ENCODE measurements around the gene SEC11A. TPM values are rescaled to one million over a fixed set of nuclear protein-coding genes. Genes with fewer than 3 reads are reported as not detected.
"Not testable (repeated sequence)": the region's sequence is repeated elsewhere in the genome, so short reads cannot be mapped to it uniquely, and the experiment has no call there.

Gene SEC11A
- total RNA-seq, 1 experiment from 2014 or later: 265 TPM

DNA sequence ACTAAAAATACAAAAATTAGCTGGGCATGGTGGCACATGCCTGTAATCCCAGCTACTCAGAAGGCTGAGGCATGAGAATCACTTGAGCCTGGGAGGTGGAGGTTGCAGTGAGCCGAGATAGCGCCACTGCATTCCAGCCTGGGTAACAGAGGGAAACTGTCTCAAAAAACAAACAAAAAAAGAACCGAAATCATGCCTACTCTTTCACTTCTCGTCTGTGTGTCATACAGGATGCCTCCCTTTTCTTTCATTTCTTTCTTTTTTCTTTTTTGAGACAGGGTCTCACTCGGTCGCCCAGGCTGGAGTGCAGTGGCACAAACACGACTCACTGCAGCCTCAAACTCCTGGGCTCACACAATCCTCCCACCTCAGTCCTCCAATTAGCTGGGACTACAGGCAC is 29.5 kb downstream of the SEC11A start:
- not testable (repeated sequence) for H3K4me3 ChIP-seq; H3K9me3 ChIP-seq (replicated peaks); H3K27ac ChIP-seq; DNase-seq (ENCODE audit: low read depth in 1 of 2, low spot score in 2 of 2); H3K27me3 ChIP-seq (replicated peaks)
- Histone ChIP-seq H3K36me3 (peaks cover 76% of the 10 kb centered on the region), H3K4me1 (replicated peaks) (peaks cover 12% of the 10 kb centered on the region)

DNA sequence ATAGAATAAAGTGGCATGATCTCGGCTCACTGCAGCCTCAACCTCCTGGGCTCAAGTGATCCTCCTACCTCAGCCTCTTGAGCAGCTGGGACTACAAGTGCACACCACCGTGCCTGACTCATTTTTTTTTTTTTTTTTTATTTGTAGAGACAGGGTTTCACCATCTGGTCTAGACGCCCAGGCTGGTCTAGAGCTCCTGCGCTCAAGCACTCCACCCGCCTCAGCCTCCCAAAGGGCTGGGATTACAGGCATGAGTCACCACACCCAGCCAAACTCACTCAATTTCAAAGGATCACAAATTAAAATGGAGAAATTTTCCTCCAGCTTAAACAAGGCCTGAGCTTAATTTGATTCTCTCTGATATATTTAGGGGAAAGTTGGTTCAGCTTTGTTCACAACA is 30.6 kb downstream of the SEC11A start:
- Histone ChIP-seq H3K36me3 (peaks cover 71% of the 10 kb centered on the region), H3K27me3 (replicated peaks) (no peaks in the 10 kb centered on the region), H3K9me3 (replicated peaks) (no peaks in the 10 kb centered on the region), H3K27ac (0 out of 2 replicates have a peak overlapping the region, but pooled peaks have one; percentile 38), H3K4me1 (replicated peaks) (peaks cover 12% of the 10 kb centered on the region), H3K4me3 (no peak overlapping the region)
- peak; percentile 48 to 76 for DNase-seq (ENCODE audit: low read depth in 1 of 2, low spot score in 2 of 2)

DNA sequence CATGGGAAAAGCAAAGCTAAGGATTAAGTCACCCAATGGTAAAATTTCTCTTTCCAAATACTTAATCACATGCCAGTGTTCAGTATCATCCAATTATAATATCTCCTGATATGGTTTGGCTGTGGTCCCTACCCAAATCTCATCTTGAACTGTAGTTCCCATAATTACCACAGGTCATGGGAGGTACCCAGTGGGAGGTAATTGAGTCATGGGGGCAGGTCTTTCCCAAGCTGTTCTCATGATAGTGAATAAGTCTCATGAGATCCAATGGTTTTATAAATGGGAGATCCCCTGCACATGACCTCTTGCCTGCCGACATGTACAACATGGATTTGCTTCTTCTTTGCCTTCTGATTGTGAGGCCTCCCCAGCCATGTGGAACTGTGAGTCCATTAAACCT is 31.8 kb downstream of the SEC11A start:
- Histone ChIP-seq H3K27me3 (replicated peaks) (no peaks in the 10 kb centered on the region), H3K27ac (no peak overlapping the region), H3K4me3 (no peak overlapping the region), H3K4me1 (replicated peaks) (peaks cover 12% of the 10 kb centered on the region), H3K36me3 (peaks cover 72% of the 10 kb centered on the region), H3K9me3 (replicated peaks) (no peaks in the 10 kb centered on the region)
- no peak for DNase-seq (ENCODE audit: low read depth in 1 of 2, low spot score in 2 of 2)

DNA sequence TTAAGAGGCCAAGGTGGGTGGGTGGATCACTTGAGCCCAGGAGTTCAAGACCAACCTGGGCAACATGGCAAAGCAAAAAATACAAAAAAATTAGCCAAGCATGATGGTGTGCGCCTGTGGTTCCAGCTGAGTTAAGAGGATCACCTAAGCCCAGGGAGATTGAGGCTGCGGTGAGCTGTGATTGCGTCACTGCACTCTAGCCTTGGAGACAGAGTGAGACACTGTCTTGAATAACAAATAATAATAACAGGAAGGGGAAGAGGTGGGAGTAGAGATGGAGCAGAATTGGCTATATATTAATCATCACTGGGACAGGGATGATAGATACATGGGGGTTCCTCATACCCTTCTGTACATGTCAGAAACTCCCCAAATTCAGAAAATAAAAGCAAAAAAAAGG is 34.1 kb downstream of the SEC11A start:
- Histone ChIP-seq H3K9me3 (replicated peaks) (no peaks in the 10 kb centered on the region), H3K4me3 (no peak overlapping the region), H3K27me3 (replicated peaks) (no peaks in the 10 kb centered on the region), H3K4me1 (replicated peaks) (peaks cover 12% of the 10 kb centered on the region), H3K36me3 (peaks cover 65% of the 10 kb centered on the region), H3K27ac (no peak overlapping the region)
- no peak for DNase-seq (ENCODE audit: low read depth in 1 of 2, low spot score in 2 of 2)

DNA sequence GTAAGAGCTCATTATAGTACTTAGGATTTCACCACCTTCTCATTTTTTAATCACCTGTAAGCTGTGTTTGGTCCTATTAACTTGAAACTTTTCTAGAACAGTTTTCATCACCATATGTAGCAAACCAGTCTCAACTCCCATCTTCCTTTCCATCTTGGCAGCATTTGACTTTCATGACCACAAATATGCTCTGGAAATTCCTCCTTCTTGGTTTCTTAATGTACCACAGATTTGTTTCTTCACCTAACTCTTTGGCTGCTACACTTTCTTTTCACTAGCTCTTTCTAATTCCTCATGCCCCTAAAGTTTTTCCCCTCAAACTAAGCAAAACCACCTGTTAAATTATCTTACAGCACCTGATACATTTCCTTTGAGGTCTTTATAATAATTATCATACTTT is 44.7 kb downstream of the SEC11A start:
- Histone ChIP-seq H3K9me3 (replicated peaks) (no peaks in the 10 kb centered on the region), H3K4me3 (no peak overlapping the region), H3K27ac (no peak overlapping the region), H3K27me3 (replicated peaks) (no peaks in the 10 kb centered on the region), H3K4me1 (replicated peaks) (0 out of 2 replicates have a peak, but pooled peaks cover 9% of the 10 kb centered on the region), H3K36me3 (peaks cover 64% of the 10 kb centered on the region)
- DNase-seq (ENCODE audit: low read depth in 1 of 2, low spot score in 2 of 2): no peak

DNA sequence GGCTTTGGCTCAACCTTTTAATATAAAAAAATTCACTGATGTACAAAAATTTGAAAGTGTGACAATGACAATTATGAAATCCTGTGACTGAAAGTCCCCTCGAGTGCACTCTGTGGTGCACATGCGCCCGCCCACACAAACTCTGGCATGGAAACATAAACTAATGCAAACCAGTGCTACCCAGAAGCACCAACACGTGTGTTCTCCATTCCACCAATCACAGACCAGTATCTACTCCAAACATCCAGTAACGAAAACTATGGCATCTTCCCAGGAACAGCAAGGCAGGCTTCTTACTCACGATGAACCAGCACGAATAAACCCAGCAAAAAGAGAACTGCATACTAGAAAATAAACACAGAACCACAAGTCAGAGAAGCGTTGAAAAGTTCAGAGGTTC is 46.2 kb downstream of the SEC11A start:
- Histone ChIP-seq H3K4me1 (replicated peaks) (0 out of 2 replicates have a peak, but pooled peaks cover 9% of the 10 kb centered on the region), H3K4me3 (no peak overlapping the region), H3K27me3 (replicated peaks) (no peaks in the 10 kb centered on the region), H3K9me3 (replicated peaks) (no peaks in the 10 kb centered on the region), H3K27ac (no peak overlapping the region), H3K36me3 (peaks cover 66% of the 10 kb centered on the region)
- DNase-seq (ENCODE audit: low read depth in 1 of 2, low spot score in 2 of 2): no peak

DNA sequence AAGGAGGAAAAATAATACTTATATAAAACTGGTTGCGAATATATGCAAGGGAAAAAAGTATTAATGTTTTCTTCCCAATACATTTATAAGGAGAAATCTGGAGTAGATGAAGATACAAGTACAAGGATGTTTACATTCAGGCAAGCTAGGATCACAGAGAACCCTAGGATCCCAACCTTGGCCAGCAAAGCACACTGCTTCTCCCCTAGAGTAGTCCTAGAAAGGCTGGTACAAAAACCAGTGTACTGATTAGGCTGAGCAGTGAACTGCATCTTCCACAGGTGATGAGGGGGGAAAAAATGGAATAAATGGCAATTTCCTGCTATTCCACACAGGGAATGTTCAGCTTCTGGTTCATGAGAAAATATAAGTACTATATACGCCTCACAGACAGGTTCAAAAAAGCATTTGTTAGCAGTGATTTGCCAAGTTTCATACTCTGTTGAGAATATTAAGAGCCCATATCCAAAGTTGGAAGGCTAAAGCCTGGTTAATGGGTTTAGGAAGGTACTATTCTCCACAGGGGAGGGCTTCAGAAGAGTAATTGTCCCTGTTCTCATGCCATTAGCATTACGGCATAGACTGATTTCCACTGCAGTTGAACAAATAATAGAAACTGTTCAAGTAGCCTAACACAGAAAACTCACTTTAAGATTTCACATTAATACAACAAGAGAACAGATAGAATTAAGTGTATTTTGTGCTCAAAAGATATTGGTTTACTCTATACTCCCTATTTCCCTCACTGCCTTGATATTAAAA is 47.5 kb downstream of the SEC11A start:
- Histone ChIP-seq H3K27me3 (replicated peaks) (no peaks in the 10 kb centered on the region), H3K27ac (no peak overlapping the region), H3K36me3 (peaks cover 69% of the 10 kb centered on the region), H3K4me3 (no peak overlapping the region), H3K9me3 (replicated peaks) (no peaks in the 10 kb centered on the region), H3K4me1 (replicated peaks) (0 out of 2 replicates have a peak, but pooled peaks cover 9% of the 10 kb centered on the region)
- DNase-seq (ENCODE audit: low read depth in 1 of 2, low spot score in 2 of 2): no peak

DNA sequence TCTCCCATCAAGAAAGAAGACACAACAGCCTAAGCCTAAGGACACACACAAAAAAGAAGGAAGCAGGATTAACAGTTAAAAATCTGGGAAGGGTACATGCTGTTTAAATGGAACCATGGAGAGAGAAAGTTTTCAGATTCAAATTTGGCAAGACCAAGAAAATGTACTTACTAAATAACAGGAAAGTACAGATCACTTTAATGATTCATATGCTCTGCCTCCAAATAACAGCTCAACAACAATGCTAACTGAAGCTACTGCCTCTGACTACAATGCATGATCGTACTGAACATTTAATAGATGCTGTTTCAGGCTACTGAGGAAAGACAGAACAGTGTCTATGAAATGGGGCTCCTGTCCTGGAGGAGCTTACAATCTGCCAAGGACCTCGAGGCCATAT is 49.6 kb downstream of the SEC11A start:
- DNase-seq (ENCODE audit: low read depth in 1 of 2, low spot score in 2 of 2): no peak

DNA sequence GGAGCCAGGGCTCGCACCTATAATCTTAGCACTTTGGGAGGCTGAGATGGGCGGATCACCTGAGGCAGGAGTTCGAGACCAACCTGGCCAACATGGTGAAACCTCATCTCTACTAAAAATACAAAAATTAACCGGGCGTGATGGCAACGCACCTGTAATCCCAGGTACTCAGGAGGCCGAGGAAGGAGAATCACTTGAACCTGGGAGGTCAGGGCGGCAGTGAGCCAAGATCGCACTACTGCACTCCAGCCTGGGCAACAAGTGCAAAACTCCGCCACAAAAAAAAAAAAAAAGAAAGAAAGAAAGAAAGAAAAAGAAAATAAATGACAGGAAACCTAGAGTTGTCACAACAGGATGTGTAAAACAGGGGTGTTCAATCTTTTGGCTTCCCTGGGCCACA is 54.9 kb downstream of the SEC11A start:
- Histone ChIP-seq H3K9me3 (replicated peaks) (no peaks in the 10 kb centered on the region), H3K4me1 (replicated peaks) (peaks cover 3% of the 10 kb centered on the region; the same call in 1 of the 2 replicates), H3K27me3 (replicated peaks) (no peaks in the 10 kb centered on the region), H3K27ac (no peak overlapping the region), H3K4me3 (no peak overlapping the region), H3K36me3 (peaks cover 24% of the 10 kb centered on the region)
- no peak for DNase-seq (ENCODE audit: low read depth in 1 of 2, low spot score in 2 of 2)

More for the DNA sequence above, 49.6 kb downstream of the SEC11A start:
- no peak overlapping the region for H3K4me3 ChIP-seq
- no peak overlapping the region for H3K27ac ChIP-seq
- no peaks in the 10 kb centered on the region for H3K9me3 ChIP-seq (replicated peaks)
- no peaks in the 10 kb centered on the region for H3K27me3 ChIP-seq (replicated peaks)
- peaks cover 64% of the 10 kb centered on the region for H3K36me3 ChIP-seq
- 0 out of 2 replicates have a peak, but pooled peaks cover 5% of the 10 kb centered on the region for H3K4me1 ChIP-seq (replicated peaks)

DNA sequence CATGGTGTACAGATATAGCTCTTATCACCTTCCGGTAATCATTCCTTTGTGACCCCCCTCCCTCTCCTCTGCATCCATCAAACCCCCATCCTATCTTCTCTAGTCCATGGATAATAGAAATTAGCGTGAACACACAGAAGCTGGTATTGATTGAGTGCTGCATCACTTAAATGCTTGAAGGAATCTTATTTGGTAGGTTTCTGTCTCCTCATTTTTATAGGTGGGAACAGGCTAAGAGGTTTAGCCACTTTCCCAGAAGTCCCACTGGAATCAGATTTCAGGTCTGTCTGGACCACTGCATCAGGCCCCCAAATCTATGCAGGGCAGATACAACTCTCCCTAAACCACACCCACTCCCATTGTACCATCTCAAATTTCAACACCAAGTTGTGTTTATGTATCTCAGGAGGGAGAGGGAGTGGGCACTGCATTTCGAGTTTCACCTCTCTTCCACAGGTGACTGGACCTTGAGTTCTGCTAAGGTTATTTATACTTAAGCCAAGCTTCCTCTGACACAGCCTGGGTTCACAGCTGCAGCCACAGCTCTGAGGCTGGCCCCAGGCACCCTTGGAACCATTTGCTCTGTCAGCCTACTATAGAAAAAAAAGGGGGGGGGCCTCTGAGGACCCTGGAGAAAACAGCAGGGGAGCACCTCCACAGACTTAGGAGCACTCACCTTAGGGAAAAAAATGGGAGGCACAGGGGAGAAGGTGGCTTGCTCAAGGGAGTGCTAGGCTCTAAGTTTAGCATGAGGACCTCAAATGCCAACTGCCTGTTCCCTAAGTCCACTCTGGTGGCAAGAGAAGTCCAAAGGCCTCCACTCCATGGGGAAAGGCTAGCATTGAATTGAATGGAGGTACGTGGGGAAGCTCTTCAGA is 55.8 kb downstream of the SEC11A start:
- Histone ChIP-seq H3K27me3 (replicated peaks) (no peaks in the 10 kb centered on the region), H3K36me3 (peaks cover 15% of the 10 kb centered on the region), H3K27ac (no peak overlapping the region), H3K9me3 (replicated peaks) (no peaks in the 10 kb centered on the region), H3K4me1 (replicated peaks) (peaks cover 3% of the 10 kb centered on the region), H3K4me3 (no peak overlapping the region)
- DNase-seq (ENCODE audit: low read depth in 1 of 2, low spot score in 2 of 2): no peak

DNA sequence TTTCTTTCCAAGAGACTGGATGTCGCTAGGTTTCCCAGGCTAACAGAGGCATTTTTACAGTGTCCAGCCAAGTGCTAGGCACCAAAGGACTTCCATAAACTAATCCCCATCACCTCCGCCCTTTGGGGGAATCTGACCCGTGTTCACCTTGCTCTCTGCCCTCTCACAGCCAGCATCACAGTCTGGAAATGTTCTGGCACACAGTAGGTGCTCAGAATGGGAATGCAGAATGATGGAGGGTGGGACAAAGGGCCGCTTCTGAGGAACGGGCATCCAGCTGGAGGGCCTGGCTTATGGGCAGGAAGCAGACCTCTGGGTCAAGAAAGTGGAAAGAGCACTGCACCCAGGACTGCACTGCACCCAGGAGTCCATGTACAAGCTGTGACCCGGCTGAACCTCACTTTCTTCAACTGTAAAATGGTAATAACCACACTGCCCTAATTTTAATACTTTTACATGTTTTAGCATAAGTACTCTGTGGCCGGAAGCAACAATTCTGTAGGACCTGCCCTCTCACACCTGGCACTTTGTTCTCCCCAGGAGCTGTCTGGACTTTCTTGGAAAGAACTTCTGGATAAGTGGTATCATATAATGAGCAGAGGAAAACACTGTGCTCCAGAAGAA is 57.0 kb downstream of the SEC11A start:
- Histone ChIP-seq H3K27me3 (replicated peaks) (no peaks in the 10 kb centered on the region), H3K9me3 (replicated peaks) (no peaks in the 10 kb centered on the region), H3K36me3 (peaks cover 7% of the 10 kb centered on the region; the same call in 1 of the 2 replicates), H3K27ac (no peak overlapping the region), H3K4me1 (replicated peaks) (peaks cover 7% of the 10 kb centered on the region), H3K4me3 (no peak overlapping the region)
- DNase-seq (ENCODE audit: low read depth in 1 of 2, low spot score in 2 of 2): no peak

DNA sequence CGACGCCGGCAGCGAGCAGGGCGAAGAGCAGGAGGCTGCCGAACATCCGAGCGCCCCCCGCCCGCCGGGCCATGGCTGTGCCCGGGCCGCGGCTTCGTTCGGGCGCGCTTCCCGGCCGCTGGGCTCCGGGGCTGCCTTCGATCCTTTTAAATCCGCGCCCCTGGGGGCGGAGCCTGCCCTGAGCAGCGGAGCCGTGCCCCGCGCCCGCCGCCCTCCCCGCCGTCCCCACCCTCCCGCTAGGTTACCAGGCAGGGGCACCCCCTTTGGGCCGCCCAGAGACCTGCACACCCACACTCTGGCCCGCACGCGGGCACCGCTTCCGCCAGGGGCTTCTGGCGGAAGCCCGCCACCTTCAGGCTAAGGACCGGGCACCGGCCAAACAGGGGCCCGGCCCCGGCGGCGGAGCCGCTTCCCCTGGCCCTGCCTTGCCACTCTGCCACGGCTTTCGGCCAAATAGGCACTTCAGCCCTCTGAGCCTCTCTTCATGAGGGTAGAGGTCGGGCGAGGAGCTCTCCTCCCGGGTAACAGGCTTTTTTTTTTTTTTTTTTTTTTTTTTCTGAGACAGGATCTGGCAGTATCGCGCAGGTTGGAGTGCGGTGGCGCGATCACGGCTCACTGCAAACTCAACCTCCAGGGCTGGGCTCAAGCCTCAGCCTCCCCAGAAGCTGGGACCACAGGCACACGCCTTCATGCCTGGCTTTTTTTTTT is 57.7 kb downstream of the SEC11A start, which contains the start of gene NMB:
Gene NMB (minus strand): TSS at position 120 of the 708 bp plus-strand sequence. CDS start 47 bp downstream, at position 73.
- H3K27me3 ChIP-seq (replicated peaks): no peaks in the 10 kb centered on the region
- H3K27ac ChIP-seq: no peak within 1 kb of the TSS
- peak within 1 kb of the TSS; percentile 34 for H3K4me3 ChIP-seq
- H3K9me3 ChIP-seq (replicated peaks): no peaks in the 10 kb centered on the region
- H3K36me3 ChIP-seq: peaks cover 9% of the 10 kb centered on the region; the same call in 1 of the 2 replicates
- H3K4me1 ChIP-seq (replicated peaks): peaks cover 13% of the 10 kb centered on the region
- DNase-seq (ENCODE audit: low read depth in 1 of 2, low spot score in 2 of 2): peak; percentile 53 to 75

DNA sequence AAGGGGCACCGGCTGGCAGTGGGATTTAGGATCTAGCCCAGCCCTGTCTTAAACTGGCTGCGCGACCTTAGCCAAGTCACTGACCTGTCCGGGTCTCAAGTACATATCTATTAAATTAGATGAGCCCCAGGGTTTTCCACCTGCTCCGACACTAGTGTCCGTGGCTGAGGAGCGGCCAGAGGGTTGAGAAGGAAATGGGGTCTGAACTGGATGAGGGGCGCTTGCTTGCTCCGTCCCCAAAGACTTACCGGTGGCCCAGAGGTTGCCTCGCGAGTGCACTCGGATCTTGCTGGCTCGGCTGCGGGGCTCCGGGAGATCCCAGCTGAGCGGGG is 58.2 kb downstream of the SEC11A start:
- Histone ChIP-seq H3K27ac (no peak overlapping the region), H3K4me3 (peak overlapping the region; percentile 34)

More for the DNA sequence above, 58.2 kb downstream of the SEC11A start:
- peaks cover 15% of the 10 kb centered on the region for H3K4me1 ChIP-seq (replicated peaks)
- H3K36me3 ChIP-seq: peaks cover 13% of the 10 kb centered on the region
- no peaks in the 10 kb centered on the region for H3K27me3 ChIP-seq (replicated peaks)
- no peaks in the 10 kb centered on the region for H3K9me3 ChIP-seq (replicated peaks)
- no peak for DNase-seq (ENCODE audit: low read depth in 1 of 2, low spot score in 2 of 2)

Measured in SJSA1 (cell line).